HL-60/S4 (cell line): Measurements from ENCODE around the gene GPR137.
"Not testable (repeated sequence)": the region's sequence is repeated elsewhere in the genome, so short reads cannot be mapped to it uniquely, and the experiment has no call there.

Source experiments
- in situ Hi-C: fragments of 300-500 bp; cut with MboI; formaldehyde crosslinking; loops from 2 replicates; pipeline ENCODE4 v1.14.3; 2022; ENCODE audit warnings: low sequenced_read_pairs

The GPR137 gene

GRCh38 chr11:64316672-64317324 is 31.1 kb downstream of the GPR137 start:
- in situ Hi-C loops: no loop called here

DNA sequence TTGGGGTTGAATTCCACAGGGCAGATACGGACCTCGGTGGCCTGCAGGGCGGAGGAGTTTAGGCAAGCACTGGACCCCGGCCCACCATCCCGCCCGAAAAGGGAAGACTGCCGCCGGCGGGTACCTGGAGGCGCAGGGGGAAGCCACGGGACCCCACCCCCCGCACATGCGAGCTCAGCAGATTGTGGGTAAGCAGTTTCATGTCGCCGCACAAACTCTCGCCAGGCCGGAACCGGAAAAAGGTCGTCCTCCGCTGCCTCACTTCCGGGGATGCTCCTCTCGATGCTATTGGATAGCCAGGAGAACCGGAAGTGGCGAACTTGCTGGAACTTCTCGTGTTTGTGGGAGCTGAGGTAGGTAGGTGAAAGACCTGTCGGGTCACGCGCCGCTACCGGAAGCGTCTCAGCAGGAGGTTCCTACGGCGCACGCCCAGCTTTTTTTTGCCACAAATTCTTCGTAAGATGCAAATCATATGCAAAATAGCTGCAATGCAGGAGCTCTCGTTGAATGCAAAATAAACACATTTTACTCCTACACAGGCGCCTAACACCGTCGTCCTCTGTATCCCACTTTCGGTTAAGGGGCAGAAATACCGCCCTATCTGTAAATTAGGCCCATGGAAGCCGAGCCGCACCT is 31.8 kb downstream of the GPR137 start, which contains the start of gene TRMT112:
Gene TRMT112, minus strand, starts transcription at position 235 of the 636 bp plus-strand sequence. Its CDS starts 33 bp downstream, at position 202.
- in situ Hi-C loops: no loop called here

- in situ Hi-C loops: no loop called here
These were observed 32.5 kb downstream of the GPR137 start, which contains the start of gene PRDX5 for GRCh38 chr11:64317961-64318765. Gene PRDX5 (plus strand): TSS chr11:64318121. CDS start chr11:64318216, 95 bp downstream.

DNA sequence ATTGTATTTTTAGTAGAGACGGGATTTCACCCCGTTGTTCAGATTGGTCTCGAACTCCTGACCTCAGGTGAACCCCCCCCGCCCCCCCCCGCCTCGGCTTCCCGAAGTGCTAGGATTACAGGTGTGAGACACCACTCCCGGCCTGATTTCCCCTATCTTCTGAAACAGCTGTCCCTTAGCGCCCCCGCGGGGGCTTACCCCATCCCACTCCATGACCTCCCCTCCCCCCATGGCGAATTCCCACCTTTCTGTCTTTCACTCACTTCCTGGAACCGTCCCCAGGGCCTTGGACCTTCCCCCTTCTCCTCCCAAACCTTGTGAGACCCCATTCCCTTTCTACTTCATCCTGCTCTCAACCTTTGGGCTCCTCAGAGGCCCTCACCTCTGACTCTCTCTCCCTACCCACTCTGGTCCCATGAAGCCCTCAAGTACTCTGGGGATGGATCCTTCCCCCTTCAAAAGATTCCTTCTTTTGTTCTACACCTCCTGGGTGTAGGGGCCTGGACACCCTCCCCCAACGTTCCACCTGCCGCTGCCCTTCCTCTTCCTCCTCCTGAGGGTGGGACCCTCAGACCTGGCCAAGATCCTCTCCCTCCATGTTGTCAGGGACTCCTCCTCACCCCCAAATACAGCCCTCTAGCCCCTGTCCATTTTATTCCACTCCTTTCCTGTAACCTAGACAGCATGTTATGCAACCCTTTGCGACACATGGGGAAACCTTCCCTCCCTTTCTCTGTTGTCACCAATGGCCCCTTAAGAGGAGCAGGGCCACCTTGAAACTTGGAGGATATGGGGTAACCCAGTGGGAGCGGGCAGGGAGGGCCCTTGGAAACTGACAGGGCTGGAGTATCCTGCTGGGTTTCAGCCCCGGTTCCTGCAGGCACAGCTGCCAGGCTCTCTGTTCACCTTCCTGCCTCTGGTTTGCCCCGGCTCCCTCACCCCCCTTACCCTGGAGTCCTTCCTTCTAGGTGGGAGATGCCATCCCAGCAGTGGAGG is 33.4 kb downstream of the GPR137 start:
- in situ Hi-C loops: no loop called here

GRCh38 chr11:64320556-64320955 is 34.9 kb downstream of the GPR137 start:
- in situ Hi-C loops: no loop called here

GRCh38 chr11:64321026-64321425 is 35.4 kb downstream of the GPR137 start:
- in situ Hi-C loops: no loop called here

- in situ Hi-C loops: no loop called here
These were observed 35.9 kb downstream of the GPR137 start for GRCh38 chr11:64321533-64321932.

DNA sequence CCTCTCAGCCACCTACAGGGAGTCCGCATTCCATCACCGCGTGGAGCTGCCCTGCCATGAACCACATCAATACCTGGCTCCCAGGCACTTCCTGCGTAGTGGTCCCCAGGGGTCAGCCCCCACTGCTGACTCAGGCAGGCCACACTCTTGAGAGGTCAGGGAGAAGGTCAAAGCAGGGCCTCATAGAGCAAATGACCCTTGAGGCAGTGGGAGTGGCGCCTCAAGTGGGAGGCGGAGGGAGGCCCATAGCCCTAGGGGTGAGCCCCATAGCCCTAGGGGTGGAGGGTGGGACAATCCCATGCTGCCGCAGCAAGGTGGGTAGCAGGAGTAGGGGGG is 37.2 kb downstream of the GPR137 start:
- in situ Hi-C loops: no loop called here

GRCh38 chr11:64323373-64323772 is 37.7 kb downstream of the GPR137 start:
- in situ Hi-C loops: no loop called here

DNA sequence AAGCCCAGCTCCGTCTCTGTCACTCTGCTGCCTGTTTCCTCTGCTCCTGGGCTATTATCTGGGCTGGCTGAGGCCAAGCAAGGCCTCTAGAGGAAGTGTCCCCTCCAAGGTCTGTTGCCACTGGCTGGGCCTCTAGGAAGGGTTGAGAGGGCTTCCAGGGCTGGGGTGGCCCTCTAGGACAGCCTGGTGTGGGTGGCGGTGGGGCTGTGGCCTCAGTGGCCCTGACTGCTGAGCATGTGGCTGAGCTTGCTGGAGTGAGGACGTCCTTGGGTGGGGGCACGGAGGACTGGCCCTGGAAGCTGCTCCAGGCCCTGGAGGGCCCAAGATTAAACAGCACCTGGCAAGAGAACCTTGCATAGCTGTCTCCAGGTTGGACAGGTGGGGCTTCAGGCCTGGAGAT is 38.3 kb downstream of the GPR137 start:
- in situ Hi-C loops: not testable (repeated sequence)

GRCh38 chr11:64324692-64325469 is 39.2 kb downstream of the GPR137 start:
- in situ Hi-C loops: no loop called here

GRCh38 chr11:64327375-64327774 is 41.7 kb downstream of the GPR137 start:
- in situ Hi-C loops: no loop called here

- in situ Hi-C loops: no loop called here
These were observed 42.3 kb downstream of the GPR137 start for GRCh38 chr11:64327993-64328392.

- in situ Hi-C loops: no loop called here
These were observed 45.2 kb downstream of the GPR137 start for GRCh38 chr11:64330888-64331287.

GRCh38 chr11:64331569-64332371 is 46.1 kb downstream of the GPR137 start:
- in situ Hi-C loops: no loop called here

GRCh38 chr11:64333556-64333955 is 47.9 kb downstream of the GPR137 start:
- in situ Hi-C loops: no loop called here

GRCh38 chr11:64334764-64335735 is 49.4 kb downstream of the GPR137 start:
- in situ Hi-C loops: no loop called here
